Measurements from ENCODE around the gene CACFD1. TPM values are rescaled to one million over a fixed set of nuclear protein-coding genes. Genes with fewer than 3 reads are reported as not detected.

The CACFD1 gene
- total RNA-seq, 1 donor from 2014 or later = 15.0 TPM

DNA sequence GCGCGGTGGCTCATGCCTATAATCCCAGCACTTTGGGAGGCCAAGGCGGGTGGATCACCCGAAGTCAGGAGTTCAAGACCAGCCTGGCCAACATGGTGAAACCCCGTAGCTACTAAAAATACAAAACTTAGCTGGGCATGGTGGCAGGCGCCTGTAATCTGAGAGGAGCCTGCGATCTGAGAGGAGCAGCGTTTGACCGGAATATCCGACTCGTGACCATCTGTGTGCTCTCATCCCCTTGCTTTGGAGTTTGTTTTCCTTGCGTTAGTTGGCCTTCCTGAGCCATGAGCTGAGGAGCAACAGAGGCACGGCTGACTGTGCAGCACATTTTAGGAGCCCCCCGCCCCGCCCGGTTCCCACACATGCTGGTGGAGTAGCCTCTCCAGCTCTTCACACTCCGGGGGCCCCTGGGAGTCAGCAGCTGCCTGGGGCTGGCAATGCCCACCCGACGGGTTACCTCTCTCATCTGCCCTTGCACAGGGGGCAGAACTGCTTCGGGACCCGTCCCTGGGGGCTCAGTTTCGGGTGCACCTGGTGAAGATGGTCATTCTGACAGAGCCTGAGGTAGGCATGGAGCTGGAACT, 34.6 kb upstream of the CACFD1 start:
- ATAC-seq (ENCODE audit: low read depth) = no peak
- no peaks in the 10 kb centered on the region for H3K36me3 Mint-ChIP-seq (ENCODE audit: low read depth)
- ChIA-PET CTCF (no interaction called here), POLR2A (interaction anchor here (1.3 kb wide), 1 partner anchor 53 kb away, joined by 4 read pairs; no protein-coding TSS in a partner anchor)
- H3K27me3 Mint-ChIP-seq = peaks cover 15% of the 10 kb centered on the region
- H3K9me3 Mint-ChIP-seq = no peaks in the 10 kb centered on the region
- no peak overlapping the region for H3K27ac Mint-ChIP-seq
- H3K4me3 Mint-ChIP-seq = no peak overlapping the region
- no peak for DNase-seq
- intact Hi-C loops (cut with micrococcal nuclease) = no loop called here
- H3K4me1 Mint-ChIP-seq = peaks cover 28% of the 10 kb centered on the region
- no peak for TF ChIP-seq CTCF (IDR thresholded peaks at IDR 0.05)

DNA sequence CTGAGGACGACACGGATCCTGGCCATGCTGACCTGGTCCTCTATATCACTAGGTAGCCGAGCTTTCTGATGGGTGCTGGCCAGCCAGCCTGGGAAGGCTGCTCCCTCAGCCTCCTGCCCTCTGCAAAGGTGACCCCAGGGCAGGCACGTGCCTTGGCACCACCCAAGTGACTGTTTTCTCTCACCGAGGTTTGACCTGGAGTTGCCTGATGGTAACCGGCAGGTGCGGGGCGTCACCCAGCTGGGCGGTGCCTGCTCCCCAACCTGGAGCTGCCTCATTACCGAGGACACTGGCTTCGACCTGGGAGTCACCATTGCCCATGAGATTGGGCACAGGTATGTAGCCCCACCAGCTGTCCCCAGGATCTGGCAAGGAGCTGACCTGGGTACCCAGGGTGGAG, 33.8 kb upstream of the CACFD1 start:
- ATAC-seq (ENCODE audit: low read depth) = no peak
- intact Hi-C loops (cut with micrococcal nuclease) = no loop called here
- no peak overlapping the region for H3K27ac Mint-ChIP-seq

GRCh38 chr9:133427658-133428348, 32.0 kb upstream of the CACFD1 start:
- Mint-ChIP-seq H3K9me3 (no peaks in the 10 kb centered on the region), H3K36me3 (ENCODE audit: low read depth) (no peaks in the 10 kb centered on the region), H3K4me3 (peak overlapping the region; percentile 66), H3K27ac (no peak overlapping the region), H3K4me1 (peaks cover 13% of the 10 kb centered on the region), H3K27me3 (peaks cover 17% of the 10 kb centered on the region)
- no peak for DNase-seq
- ChIA-PET CTCF (interaction anchor here (0.7 kb wide), 1 partner anchor 7 kb away, joined by 3 read pairs; no protein-coding TSS in a partner anchor), POLR2A (interaction anchor here (0.6 to 0.8 kb wide), 3 partner anchors 80 to 481 kb away, joined by 3 to 6 read pairs (median 3); partner anchors contain the start of genes GTF3C5, MED22 and RPL7A)
- no peak for ATAC-seq (ENCODE audit: low read depth)
- no peak for TF ChIP-seq CTCF (IDR thresholded peaks at IDR 0.05)
- intact Hi-C loops (cut with micrococcal nuclease) = loop anchor here (2.0 kb wide), 1 partner anchor 21 kb away; no protein-coding TSS in a partner anchor

More for the DNA sequence above, 33.8 kb upstream of the CACFD1 start:
- CTCF ChIA-PET = no interaction called here
- DNase-seq = no peak
- Mint-ChIP-seq H3K4me3 (no peak overlapping the region), H3K9me3 (no peaks in the 10 kb centered on the region), H3K4me1 (peaks cover 22% of the 10 kb centered on the region), H3K27me3 (peaks cover 17% of the 10 kb centered on the region), H3K36me3 (ENCODE audit: low read depth) (no peaks in the 10 kb centered on the region)
- POLR2A ChIA-PET = interaction anchor here (1.3 kb wide), 1 partner anchor 52 kb away, joined by 4 read pairs; no protein-coding TSS in a partner anchor
- TF ChIP-seq CTCF (IDR thresholded peaks at IDR 0.05) = no peak

DNA sequence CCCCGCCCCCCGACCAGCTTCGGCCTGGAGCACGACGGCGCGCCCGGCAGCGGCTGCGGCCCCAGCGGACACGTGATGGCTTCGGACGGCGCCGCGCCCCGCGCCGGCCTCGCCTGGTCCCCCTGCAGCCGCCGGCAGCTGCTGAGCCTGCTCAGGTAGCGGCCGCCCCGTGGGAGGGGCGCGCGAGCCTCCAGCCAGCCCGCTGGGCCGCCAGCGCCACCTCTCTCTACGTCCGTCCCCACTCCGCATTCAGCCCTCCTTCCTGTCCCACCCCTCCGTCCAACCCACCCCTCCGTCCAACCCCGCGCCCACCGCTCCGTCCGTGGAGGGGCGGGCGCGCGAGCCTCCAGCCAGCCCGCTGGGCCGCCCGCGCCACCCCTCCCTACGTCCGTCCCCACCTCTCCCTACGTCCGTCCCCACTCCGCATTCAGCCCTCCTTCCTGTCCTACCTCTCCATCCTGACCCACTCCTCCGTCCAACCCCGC, 31.1 kb upstream of the CACFD1 start:
- Mint-ChIP-seq H3K27me3 (peaks cover 17% of the 10 kb centered on the region), H3K27ac (no peak overlapping the region), H3K36me3 (ENCODE audit: low read depth) (no peaks in the 10 kb centered on the region), H3K9me3 (no peaks in the 10 kb centered on the region), H3K4me3 (peak overlapping the region; percentile 56), H3K4me1 (peaks cover 13% of the 10 kb centered on the region)
- TF ChIP-seq CTCF (IDR thresholded peaks at IDR 0.05) = no peak
- POLR2A ChIA-PET = interaction anchor here (0.6 to 0.8 kb wide), 3 partner anchors 81 to 482 kb away, joined by 3 to 6 read pairs (median 3); partner anchors contain the start of genes GTF3C5, MED22 and RPL7A
- intact Hi-C loops (cut with micrococcal nuclease) = loop anchor here (1.0 to 2.0 kb wide), 3 partner anchors 7 to 22 kb away; no protein-coding TSS in a partner anchor
- ATAC-seq (ENCODE audit: low read depth) (peak; percentile 64), DNase-seq (peak; percentile 27)
- CTCF ChIA-PET = interaction anchor here (0.7 kb wide), 1 partner anchor 8 kb away, joined by 3 read pairs; no protein-coding TSS in a partner anchor

GRCh38 chr9:133429214-133429613, 30.6 kb upstream of the CACFD1 start:
- DNase-seq (no peak), ATAC-seq (ENCODE audit: low read depth) (no peak)
- no peaks in the 10 kb centered on the region for H3K9me3 Mint-ChIP-seq
- intact Hi-C loops (cut with micrococcal nuclease) = loop anchor here (1.0 to 2.0 kb wide), 3 partner anchors 8 to 22 kb away; no protein-coding TSS in a partner anchor
- H3K36me3 Mint-ChIP-seq (ENCODE audit: low read depth) = no peaks in the 10 kb centered on the region
- H3K4me3 Mint-ChIP-seq = peak overlapping the region; percentile 74
- no peak overlapping the region for H3K27ac Mint-ChIP-seq
- POLR2A ChIA-PET = no interaction called here
- H3K4me1 Mint-ChIP-seq = peaks cover 13% of the 10 kb centered on the region
- H3K27me3 Mint-ChIP-seq = peaks cover 17% of the 10 kb centered on the region
- CTCF ChIA-PET = no interaction called here
- TF ChIP-seq CTCF (IDR thresholded peaks at IDR 0.05) = no peak
